GM12801 (cell line): ENCODE results near the gene HMCES.

Experiments
- TF ChIP-seq, protein P1 (sequence below): IDR thresholded peaks from one replicate; pipeline ENCODE4 v1.5.1; 2011; ENCODE audit warnings: control low read depth; ENCODE audit not compliant: insufficient read length; ENCODE audit errors: extremely low read depth

Gene HMCES

DNA sequence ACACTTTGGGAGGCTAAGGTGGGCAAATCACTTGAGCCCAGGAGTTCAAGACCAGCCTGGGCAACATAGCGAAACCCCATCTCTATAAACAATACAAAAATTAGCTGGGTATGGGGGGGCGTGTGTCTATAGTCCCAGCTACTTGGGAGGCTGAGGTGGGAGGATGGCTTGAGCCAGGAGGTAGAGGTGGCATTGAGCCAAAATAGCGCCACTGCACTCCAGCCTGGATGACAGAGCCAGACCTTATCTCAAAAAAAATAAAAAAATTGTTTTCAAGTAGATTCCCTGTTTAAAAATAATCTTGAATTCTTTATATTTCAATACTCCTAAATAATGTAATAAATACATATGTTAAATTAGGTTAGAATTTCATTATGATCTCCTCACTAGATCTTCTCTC is 9.8 kb downstream of the HMCES start:
- TF ChIP-seq, protein P1, sequence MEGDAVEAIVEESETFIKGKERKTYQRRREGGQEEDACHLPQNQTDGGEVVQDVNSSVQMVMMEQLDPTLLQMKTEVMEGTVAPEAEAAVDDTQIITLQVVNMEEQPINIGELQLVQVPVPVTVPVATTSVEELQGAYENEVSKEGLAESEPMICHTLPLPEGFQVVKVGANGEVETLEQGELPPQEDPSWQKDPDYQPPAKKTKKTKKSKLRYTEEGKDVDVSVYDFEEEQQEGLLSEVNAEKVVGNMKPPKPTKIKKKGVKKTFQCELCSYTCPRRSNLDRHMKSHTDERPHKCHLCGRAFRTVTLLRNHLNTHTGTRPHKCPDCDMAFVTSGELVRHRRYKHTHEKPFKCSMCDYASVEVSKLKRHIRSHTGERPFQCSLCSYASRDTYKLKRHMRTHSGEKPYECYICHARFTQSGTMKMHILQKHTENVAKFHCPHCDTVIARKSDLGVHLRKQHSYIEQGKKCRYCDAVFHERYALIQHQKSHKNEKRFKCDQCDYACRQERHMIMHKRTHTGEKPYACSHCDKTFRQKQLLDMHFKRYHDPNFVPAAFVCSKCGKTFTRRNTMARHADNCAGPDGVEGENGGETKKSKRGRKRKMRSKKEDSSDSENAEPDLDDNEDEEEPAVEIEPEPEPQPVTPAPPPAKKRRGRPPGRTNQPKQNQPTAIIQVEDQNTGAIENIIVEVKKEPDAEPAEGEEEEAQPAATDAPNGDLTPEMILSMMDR, result no peak

DNA sequence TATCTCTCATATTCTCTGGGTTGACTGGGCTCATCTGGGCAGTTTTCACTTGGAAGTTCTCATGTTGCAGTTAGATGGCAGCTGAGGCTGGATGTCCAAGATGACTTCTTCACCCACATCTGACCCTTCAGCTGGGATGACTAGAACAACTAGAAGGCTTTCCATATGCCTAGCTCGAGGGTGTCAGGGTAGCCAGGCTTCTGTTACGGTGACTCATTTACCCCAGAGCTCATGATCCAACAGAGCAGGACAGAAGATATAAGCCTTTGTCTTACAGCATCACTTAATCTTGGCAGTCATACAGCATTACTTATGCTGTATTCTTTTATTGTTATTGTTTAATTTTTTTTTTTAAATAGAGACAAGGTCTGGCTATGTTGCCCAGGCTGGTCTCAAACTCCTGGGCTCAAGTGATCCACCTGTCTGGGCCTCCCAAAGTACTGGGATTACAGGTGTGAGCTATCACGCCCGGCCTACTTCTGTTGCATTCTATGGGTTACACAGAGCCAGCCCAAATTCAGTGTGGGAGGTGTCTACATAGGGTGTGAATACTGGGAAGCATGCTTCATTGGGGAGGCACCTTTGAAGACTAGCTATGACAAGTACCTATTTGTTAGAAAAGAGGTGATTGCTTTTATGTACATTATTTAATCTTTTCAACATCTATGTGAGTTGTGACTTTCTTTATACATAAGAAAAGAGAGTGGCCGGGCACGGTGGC is 10.7 kb downstream of the HMCES start:
- TF ChIP-seq, protein P1, result no peak

DNA sequence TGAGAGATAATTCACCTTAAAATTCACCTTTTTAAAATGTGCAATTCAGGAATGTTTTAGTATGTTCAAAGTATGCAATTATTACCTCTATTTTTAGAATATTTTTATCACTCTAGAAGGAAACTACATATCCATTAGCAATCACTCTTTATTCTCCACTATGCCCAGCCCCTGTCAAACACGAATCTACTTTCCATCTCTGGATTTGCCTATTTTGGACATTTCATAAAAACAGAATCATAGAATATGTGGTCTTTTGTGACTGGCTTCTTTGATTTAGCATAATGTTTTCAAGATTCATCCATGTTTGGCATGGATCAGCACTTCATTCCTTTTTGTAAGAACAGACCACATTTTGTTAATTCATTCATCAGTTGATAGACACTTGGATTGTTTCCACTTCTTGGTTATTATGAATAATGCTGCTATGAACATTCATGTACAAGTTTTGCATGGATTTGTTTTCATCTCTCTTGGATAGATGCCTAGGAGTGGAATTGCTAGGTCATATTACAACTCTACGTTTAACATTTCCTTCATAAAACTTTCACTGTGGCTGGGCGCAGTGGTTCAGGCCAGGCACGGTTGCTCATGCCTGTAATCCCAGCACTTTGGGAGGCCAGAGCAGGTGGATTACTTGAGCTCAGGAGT is 12.7 kb downstream of the HMCES start:
- TF ChIP-seq, protein P1, result no peak

DNA sequence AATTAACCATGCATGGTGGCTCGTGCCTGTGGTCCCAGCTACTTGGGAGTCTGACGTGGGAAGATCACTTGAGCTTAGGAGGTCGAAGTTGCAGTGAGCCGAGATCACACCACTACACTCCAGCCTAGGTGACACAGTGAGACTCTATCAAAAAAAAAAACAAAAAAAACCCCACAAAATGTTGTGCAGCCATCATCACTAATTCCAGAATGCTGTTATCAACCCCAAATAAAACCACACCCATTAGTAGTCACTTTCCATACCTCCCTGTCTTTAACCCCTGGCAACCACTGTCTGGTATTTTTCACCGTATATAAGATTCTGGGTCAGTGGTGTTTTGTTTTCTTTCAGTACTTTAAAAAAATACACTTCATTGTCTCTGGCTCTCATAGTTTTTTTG is 16.6 kb downstream of the HMCES start:
- TF ChIP-seq, protein P1, result no peak

DNA sequence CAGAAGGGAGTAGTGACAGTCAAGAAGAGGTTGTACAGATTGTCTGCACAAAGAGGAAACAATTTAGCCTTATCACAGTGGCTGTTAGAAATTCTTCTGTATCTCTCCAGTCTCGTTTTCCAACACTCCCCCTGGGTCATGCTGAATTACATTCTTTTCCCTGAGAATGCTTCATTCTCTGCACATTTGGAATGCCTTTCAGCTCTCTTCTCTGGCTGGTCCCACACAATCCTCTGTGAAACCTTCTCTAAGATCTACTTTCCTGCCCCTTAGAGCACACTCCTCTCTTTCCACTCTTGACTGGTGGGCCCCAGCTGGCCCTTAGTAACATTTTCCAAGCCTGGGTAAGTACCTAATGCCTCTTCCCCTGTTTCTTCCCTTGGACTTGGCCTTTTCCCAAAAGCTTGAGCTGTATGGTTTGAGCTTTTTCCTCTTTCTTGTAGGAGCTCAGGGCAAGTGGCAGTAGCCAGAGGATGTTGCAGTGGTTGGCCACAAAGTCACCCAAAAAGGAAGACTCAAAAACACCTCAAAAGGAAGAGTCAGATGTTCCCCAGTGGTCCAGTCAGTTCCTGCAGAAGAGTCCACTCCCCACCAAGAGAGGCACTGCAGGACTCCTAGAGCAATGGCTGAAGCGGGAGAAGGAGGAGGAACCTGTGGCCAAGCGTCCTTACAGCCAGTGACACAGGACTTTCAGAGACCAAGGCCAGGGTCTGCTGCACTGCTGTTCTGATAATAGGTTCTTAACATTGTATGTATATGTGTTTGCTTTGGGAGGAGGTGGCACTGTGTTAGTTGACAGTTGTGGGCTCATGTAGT is 25.7 kb downstream of the HMCES start:
- TF ChIP-seq, protein P1, result no peak

DNA sequence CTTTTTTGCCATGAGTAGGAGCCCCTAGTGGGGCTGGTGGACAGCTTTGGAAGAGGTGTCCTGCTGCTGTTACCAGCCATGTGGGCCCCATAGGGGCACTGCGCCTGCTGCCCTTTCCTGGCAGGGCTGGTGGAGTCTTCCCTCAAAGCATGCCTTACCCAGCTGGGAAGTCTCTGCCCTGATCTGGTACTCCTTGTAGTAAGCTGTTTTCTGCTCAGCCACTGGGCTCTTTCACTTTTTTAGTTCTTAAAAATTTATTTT is 26.2 kb downstream of the HMCES start:
- TF ChIP-seq, protein P1, result no peak

DNA sequence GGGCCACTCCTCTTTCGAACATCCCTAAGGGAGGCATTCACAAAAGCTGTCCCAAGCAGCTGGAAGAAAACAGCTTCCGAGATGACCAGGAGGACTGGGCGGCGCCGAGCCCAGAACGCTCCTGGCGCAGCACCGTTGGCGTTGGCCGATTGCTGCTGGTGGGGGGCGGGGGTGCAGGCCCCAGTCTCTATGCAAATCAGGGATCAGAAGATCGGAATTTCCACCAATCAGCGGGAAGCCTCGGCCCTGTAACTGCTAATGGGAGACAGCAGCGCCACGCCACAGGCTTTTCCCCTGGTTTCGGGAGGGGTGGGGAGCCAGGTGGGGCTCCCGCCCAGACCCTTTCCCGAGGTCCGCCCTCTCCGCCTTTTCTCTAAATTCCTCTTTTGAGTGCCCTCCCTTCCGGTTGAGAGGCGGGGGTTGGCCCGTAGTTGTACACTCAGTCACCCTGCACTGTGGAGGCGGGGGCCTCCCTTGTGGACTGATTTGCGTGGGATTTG is 27.0 kb downstream of the HMCES start:
- TF ChIP-seq, protein P1, result no peak
